SW 1271 (cell line): ENCODE measurements around the gene ZMYM2.
"Not testable (repeated sequence)": the region's sequence is repeated elsewhere in the genome, so short reads cannot be mapped to it uniquely, and the experiment has no call there.

Experiments
- DNase-seq, 2 experiments: peaks; one replicate each; lab custom pipeline; 2025; lab: John Stamatoyannopoulos, UW

ZMYM2 gene

DNA sequence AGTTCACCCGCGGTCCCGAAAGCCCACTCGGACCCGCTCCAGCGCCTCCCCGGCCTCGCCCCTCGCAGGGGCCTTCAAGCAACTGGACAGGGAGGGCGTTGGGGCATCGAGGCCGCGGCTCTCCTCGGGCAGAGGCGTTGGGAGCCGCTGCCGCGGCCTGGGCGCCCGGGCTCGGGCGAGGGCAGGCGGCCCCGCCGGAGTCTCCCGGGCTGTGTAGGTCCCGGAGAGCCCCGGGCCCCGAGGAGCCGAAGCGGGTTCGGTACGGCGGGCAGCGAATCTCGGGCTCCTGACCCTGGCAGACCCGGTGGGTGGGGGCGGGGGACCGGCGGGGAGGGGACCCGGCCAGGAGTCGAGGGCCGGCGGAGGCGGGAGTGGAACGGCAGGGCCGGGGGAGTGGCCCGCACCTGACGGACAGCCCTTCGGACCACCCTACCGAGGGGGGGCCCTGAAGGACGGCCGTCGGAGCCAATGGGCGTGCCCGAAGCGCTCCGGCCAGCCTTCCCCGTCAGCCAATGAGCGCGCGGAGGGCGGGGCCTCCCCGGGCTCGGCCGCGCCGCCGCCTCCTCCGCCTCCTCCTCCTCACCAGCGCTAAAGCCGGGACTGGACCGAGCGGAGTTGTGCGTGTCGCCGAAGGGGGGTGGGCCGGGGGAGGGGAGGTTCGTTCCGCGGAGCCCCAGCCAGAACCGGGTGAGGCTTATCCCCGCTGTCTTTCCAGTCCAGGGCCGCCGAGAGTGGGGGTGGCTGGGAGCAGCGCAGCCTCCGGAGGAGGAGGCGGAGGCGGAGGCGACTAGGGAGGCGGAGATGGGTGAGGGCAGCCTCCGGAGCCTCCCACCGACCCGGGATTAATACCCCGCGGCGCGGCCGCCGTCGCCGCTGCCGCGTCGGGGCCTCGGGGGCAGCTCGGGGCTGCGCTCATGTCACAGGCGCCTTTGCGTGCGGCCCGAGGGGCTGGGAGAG lies at the start of gene ZMYM2:
TSS of gene ZMYM2 (plus strand) at position 573 of the 957 bp plus-strand sequence. CDS start 34,346 bp downstream, outside the sequence.
- DNase-seq, result peak; percentile 47 to 81

DNA sequence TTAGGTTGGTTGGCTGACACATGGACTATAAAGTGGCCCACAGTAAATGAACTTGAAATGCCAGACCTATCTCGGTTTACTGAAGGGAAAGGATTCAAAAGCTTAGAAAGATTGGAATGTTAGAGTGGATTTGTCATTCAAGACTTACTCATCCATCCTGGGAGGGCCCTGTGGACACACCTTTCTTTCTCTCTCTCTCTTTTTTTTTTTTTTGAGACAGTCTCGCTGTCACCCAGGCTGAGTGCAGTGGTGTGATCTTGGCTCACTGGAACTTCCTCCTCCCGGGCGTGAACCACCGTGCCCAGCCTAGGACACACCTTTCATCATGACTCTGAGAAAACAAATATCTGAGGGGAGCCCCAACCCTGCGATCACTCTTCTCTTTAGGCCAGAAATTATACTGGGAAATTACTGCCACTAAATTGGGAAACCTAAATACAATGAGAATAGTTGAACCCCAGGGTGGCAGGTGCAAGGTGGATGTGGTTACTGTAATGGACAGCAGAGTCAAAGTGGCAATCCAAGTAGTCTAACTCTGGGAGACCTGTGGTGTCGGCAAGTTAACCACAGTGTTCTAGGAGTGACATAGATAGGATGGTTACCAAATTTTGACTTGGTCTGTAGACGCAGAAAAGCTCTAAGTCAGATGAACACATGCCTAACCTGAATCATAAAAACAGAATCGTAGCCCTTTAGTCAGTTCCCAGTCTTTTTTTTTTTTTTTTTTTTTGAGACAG lies 48.0 kb upstream of the ZMYM2 start:
- DNase-seq, result peak in 1 of 2 experiments; percentile 12

DNA sequence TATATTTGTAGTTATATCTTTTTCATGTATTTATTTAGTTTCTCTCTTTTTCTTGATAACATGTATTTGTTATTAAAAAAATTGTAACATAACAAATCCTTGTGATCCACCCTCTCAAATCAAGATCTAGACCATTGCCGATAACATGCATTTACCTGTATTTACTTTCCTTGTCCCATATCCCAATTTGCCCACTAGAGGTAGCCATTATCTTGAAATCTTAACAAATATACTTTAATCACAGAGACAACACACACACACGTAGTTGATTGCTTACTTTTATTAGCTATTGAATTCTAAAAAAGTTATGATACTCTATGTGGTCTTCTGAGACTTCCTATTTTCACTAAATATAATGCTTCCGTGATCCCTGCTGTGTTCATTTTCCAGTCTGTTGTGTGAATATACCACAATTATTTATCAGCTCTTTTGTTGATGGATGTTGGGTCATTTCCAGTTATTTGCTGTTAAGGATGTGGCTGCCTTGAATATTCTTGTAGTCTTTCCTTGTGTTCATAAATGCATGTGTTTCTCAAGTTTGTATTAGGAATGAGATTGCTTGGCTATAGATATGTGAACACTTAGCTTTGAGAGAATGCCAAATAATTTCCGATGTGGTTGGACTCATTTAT lies 31.3 kb upstream of the ZMYM2 start:
- peak in 1 of 2 experiments; percentile 53 for DNase-seq

DNA sequence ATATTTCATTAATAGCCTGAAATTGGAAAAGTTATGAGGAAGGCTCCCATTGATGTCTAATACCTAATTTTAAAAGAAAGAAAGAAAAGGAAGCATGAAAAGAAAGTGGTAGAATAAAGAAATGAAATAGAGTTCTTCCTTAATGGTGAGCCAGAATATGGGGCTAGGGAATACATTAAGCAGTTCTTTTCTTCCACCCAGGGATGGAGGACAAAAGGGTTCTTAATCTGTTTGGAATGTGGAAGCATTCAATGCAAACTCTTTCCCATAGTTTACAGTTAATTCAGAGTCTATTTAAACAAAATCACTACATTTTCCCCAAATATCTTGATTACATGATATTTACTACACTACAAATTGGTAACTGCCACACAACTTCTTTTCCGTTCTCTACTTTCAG lies 18.4 kb upstream of the ZMYM2 start:
- no peak for DNase-seq

DNA sequence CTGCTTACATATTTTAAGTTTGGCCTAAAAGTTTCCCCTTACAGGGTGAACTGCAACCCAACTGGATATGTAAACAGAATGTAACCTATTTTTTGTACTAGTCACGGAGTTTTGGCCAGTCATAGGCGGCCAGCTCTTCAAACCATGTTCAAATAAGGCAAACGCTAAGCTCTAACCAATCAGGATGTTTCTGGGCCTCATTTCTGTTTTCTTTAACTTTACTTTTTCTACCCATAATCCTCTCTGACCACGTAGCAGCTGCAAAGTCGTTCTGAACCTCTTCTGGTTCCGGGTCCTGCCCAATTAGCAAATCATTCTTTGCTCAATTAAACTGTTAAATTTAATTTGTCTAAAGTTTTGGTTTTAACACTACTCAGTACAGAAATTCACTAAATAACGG lies 8.2 kb upstream of the ZMYM2 start:
- DNase-seq, result no peak

DNA sequence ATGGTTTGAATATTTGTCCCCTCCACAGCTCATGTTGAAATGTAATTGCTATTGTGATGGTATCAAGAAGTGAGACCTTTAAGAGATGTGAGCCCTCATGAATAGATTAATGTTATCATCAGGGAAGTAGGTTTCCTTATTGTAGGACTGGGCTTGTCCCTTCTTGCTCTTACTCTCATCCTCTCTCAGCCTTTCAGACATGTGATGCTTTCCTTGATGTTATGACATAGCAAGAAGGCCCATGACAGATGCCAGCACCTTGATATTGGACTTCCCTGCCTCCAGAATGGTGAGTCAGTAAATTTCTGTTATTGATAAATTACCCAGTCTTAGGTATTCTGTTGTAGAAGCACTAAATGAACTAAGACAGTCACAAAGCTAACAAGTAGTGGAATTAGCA lies 5.7 kb upstream of the ZMYM2 start:
- DNase-seq, result no peak

DNA sequence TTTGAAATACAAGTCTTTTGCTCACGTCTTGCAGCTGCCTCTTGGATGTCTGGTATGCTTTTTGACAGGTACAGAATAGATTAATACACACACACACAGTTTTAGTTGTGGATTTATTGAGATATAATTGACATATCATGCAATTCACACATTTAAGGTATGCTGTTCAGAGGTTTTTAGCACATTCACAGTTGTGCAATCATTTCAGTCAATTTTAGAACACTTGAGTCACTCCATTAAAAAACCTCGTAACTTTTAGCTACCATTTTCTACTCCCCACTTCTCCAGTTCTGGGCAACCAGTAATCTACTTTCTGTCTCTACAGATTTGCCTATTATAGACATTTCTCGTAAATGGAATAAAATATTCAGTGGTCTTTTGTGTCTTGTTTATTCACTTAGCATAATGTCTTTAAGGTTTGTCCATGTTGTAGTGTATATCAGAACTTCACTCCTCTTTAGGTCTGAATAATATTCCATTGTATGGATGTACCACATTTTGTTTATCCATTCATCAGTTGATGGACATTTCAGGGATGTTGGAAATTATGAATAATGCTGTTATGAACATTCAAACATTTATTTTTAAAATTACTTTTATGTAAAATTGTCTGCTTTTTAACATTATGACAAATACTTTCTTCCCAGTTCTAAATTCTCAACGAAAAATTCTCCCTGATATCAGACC lies 2.5 kb upstream of the ZMYM2 start:
- no peak for DNase-seq

DNA sequence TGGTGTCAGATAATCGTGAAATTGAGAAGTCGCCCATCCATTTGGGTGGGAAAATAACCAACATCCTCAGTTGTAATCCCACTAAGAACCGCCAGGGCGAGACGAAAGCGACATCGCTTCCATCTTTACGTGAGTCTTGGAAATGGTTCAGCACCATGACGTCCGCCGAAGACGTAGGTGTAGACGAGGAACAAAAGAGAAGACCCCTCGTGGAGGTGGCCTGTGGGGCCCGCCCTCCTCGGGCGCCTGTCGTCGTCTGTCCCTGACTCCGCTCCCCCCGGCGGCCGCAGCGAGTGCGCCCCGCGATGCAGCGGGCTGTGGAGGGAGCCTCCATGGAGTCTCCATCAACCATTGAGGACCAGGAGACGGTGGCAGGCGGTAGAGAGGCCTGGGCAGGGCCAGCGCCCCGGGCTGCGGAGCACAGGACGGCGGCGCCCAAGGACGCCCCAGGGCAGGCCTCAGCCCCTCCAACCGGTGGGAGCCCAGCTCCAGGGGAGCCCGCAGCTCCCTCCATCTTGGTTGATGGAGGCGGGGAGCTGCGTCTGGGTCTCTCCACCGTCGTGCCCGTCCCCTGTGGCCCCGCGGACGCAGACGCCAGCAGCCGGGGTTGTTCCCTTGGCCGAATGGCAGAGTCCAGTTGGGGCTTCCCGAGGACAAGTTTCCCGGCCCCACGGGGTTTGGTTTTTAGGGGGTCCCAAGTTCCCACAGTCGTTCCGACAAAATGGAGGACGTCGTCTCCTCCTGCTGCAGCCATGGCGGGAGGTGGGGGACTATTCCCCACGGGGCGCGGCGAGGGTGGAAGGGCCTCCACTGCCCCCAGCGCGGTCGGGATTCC lies 990 bp upstream of the ZMYM2 start:
- DNase-seq, result no peak

DNA sequence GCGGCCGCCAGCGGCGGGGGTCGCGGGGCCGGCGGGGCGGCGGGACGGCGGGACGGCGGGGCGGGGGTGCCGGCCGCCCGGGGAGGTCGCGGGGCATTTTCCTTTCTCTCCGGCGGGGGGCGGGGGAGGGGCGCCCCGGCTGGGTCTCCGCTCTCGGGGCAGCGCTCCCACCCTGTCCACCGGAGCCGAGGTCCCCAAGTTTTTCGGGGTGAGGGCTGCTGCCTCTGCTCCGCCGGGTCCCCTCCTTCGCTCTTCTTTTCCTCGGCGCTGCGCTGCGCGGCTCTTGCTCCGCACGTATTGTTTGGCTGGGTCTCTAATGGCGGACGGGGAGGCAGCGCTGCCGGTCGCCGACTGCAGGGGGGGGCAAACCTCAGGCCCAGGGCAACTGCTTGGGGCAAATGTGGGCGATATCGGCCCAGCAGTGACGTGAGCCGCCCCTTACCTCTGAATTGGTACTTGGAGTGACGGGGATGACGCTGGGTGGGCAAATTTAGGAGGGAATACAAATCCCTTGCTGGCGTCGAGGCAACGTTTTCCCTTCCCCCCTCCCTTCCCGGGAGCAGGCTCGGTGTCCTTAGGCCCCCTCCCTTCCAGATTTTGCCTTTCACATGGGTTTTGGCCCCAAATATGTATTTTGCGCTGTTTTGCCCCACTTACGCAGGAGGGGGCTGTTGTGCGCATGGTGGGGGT lies 759 bp downstream of the ZMYM2 start:
- DNase-seq, result peak in 1 of 2 experiments; percentile 46

DNA sequence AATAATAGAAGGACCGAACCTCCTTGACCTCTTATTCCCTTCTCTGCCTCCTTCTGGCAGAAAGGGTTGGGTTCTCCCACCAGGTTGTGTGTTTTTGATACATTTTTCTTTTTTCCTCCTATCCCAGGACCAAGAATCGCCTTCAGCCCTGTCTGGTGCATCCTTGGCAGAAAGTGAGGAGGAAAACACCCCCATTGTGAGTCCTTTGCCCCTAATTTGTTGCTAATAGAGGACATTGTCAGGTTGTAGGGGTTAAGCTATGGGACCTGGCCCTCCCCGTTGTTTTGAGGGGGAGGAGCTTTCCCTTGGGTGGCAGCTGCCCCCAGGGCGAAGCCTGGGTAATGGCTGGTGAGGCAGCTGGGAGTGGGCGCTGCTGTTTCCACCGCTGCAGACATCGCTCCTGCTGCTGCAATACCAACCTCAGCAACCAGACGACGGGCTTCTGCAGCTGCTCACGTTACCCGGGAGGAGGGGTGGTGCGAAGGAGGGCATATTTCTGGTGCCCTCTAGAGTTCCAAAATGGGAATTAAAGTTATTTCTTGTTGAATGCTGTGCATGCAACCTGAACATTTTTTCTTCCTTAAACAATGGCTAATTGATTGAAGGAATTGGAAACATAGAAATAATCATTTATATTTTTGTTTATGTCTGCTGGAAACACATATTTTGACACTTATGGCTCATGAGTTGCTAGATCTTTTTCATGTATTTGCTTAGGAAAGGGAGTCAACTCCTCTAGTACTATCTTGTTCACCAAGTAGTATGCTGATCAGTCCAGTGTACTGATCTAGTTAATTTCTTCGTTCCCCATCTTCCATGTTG lies 1.5 kb downstream of the ZMYM2 start:
- DNase-seq, result peak; percentile 49 to 75

DNA sequence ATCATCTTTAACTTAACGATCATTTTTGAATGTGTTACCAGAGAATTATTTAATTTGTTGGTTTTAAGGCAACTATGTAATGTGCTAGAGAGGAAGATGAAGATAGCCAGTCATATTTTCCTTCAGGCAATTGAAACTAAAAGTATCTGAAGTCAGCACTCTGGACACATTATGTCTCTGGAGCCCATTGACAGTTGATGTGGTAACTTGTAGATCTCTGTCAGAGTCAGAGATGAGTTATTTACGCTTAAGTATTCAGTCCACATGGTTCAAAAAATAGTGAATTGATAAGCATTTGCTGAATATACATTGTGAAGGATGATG lies 2.1 kb downstream of the ZMYM2 start:
- DNase-seq, result no peak

DNA sequence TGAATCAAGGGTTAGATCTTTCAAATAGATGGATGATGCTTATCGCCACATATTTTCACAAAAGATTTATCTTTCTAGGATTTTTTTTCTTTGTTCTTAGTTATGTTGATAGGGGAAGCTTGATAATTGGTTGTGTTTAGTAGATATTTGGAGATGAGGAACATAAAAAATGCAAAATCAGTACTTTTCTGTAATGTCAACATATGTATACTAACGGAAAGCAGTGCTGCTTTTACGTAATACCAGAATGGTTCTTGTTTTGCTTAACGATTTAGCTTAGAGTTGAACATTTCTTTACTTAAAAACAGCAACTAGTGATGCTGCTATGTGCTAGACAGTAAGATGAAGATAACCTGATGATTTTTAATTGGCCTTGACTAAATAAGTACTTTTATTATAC lies 3.0 kb downstream of the ZMYM2 start:
- DNase-seq, result no peak

DNA sequence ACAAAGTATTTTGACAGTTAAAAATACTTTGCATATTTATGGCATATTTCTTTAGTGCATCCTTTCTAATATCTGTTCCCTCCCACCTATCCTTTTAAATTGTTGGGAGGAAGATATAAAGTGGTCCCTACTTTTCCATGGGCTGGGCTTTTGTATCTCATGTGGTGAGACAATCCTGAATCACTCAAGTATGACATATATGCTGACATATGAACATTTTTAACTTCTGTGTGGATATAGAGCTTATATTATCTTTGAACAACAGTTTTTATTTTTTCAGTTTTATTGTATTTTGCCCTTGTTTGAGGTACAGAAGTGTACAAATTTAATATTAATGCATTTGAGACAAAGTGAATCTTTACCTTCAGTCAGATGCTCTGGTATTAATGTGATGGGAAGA lies 3.4 kb downstream of the ZMYM2 start:
- DNase-seq, result no peak

DNA sequence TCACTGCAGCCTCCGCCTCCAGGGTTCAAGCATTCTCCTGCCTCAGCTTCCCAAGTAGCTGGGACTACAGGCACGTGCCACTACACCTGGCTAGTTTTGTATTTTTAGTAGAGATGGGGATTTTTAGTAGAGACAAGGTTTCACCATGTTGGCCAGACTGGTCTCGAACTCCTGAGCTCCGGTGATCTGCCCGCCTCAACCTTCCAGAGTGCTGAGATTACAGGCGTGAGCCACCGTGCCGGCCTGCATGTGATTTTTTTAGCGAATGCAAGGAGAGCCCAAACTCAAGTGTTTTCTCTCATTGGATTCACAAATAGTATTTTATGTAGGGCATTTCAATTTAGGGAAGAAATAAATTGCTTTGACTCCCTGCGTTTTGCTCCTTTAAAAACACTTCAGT lies 4.4 kb downstream of the ZMYM2 start:
- DNase-seq, result no peak

DNA sequence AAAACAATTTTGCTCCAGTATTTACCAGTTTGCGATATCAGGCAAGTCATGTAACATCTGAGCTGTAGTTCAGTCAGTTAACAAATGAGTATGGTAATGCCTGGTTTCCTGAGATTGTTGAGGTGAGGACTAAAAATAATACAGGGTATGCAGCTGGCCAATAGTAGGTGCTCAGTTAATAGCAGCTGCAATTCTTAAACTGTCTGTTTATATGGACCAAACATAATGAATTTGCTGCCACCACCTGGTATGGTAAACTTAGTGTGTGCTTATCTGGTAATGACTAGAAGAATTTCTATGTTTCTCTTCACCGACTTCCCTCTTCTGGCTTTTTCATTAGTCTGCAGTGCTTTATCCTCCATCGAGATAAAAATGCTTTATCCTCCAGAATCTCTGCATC lies 9.1 kb downstream of the ZMYM2 start:
- DNase-seq, result no peak

DNA sequence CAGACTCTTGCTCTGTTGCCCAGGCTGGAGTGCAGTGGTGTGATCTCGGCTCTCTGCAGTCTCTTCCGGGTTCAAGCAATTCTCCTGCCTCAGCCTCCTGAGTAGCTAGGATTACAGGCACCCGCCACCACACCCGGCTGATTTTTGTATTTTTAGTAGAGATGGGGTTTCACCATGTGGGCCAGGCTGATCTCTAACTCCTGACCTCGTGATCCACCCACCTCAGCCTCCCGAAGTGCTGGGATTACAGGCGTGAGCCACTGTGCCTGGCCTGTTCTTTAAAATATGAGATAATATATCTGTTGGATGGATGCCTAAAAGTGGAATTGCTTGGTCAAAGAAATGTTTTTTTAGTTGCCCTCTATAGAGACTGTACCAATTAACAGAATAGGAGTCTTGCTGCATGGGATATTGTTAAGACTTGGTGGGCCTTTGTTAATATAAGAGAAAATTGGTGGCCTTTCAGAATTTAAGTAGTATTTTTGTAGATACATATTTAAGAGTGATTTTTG lies 16.0 kb downstream of the ZMYM2 start:
- DNase-seq, result not testable (repeated sequence)

DNA sequence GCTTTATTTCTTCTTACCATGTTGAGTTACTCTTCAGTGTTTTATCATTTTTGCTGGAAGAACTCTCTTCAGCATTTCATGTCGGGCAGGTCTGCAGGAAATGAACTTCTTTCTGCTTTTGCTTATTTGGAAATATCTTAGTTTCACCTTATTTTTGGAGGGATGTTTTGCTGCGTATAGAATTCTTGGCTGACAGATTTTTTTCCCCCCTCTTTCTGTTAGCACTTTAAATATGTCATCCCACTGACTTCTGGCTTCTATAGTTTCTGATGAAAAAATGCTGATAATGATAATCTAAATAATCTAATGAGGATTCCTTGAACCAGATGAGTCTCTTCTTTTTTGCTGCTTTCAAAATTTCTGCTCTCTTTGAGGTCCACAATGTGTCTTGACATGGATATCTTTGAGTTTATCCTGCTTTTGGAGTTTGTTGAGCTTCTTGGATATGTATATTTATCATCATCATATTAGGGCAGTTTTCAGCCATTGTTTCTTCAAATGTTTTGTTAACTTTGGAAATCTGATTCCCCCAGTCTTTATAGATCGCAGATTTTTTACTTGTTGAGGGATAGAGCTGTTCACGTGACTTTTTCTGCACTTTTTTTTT lies 20.4 kb downstream of the ZMYM2 start:
- no peak for DNase-seq

DNA sequence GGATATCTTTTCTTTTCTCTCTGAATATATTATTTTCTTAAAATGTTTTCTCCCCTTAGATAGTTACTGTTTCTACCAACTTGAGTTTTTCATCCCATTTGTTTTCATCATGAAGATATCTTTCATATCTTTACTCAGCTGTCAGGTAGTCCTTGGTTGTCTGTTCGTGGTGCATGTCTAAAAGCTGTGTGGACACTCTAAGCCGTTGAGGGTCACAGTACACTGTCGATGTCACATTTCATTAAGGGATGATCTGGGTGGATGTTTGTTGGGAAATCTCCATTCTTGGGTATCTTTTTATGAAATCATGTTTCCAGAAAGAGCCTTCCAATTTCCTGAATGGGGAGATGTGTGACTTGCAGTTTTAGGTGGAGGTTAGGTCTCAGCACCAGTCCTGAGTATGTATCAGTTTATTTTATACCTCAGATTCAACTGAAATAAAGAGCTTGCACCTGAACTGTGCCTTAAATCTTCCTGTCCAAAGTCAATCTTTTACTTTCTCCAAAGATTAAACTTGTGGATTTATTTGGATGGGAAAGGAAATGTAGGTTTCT lies 23.2 kb downstream of the ZMYM2 start:
- no peak for DNase-seq
